CD4-positive, alpha-beta T cell (primary cell): ENCODE measurements around the gene BAX. TPM values are rescaled to one million over a fixed set of nuclear protein-coding genes. Genes with fewer than 3 reads are reported as not detected.

Experiments
- ATAC-seq: fragments of 200-7000 bp; cut with Tn5 transposase; one replicate; pipeline ENCODE4 v1.10.0; 2022; ENCODE audit warnings: mild to moderate bottlenecking; ENCODE audit not compliant: poor library complexity
- CTCF ChIA-PET: fragments of 350-600 bp; sonication (Branson Sonifier 250); formaldehyde crosslinking; loops from one replicate; lab custom pipeline; 2021; ENCODE audit warnings: antibody characterized with exemption, inconsistent platforms; lab: Charles Lee
- POLR2A ChIA-PET: fragments of 350-600 bp; sonication (Branson Sonifier 250); formaldehyde crosslinking; loops from one replicate; lab custom pipeline; 2021; ENCODE audit warnings: antibody characterized with exemption, inconsistent platforms; lab: Charles Lee
- DNase-seq, 14 experiments: peaks; one replicate each; pipeline ENCODE4 v3.0.0-alpha.2; 2013 to 2020; ENCODE audit warnings: mixed read lengths in 2 of 14
- H3K27ac ChIP-seq, 2 donors: one replicate each; pipeline versions ENCODE4 v1.5.1 to v1.7.0; 2013; ENCODE audit warnings: low read length in 2 of 2, low read depth in 1 of 2, mild to moderate bottlenecking in 1 of 2
- H3K27me3 ChIP-seq, 2 experiments: 1 replicate in 1 of 2; 2 replicates in 1 of 2; pipeline versions ENCODE4 v1.6.1 to v1.7.0; 2013; ENCODE audit warnings: low read length in 2 of 2, control low read depth in 1 of 2, mild to moderate bottlenecking in 1 of 2, moderate library complexity in 1 of 2; ENCODE audit not compliant: insufficient read depth in 2 of 2, control insufficient read depth in 1 of 2
- H3K36me3 ChIP-seq: one replicate; pipeline ENCODE4 v1.6.1; 2013; ENCODE audit warnings: low read length, control low read depth; ENCODE audit not compliant: insufficient read depth
- H3K4me1 ChIP-seq: one replicate; pipeline ENCODE4 v1.6.1; 2013; ENCODE audit warnings: low read length, control low read depth; ENCODE audit not compliant: insufficient read depth
- H3K4me3 ChIP-seq: one replicate; pipeline ENCODE4 v1.5.1; 2013; ENCODE audit warnings: mild to moderate bottlenecking, low read length, moderate library complexity
- H3K9me3 ChIP-seq, 2 experiments: 1 replicate in 1 of 2; 2 replicates in 1 of 2; pipeline versions ENCODE4 v1.6.1 to v1.7.0; 2013; ENCODE audit warnings: low read length in 2 of 2, mild to moderate bottlenecking in 2 of 2, control low read depth in 1 of 2, moderate library complexity in 1 of 2; ENCODE audit not compliant: control insufficient read depth in 1 of 2, insufficient read depth in 1 of 2
- H3K27ac Mint-ChIP-seq: one replicate; pipeline ENCODE4 v1.8.0; 2020; ENCODE audit warnings: mixed read lengths
- H3K27me3 Mint-ChIP-seq: one replicate; pipeline ENCODE4 v1.8.0; 2021; ENCODE audit warnings: mixed read lengths
- H3K36me3 Mint-ChIP-seq: one replicate; pipeline ENCODE4 v1.8.0; 2021; ENCODE audit warnings: low read depth, mixed read lengths
- H3K4me1 Mint-ChIP-seq: one replicate; pipeline ENCODE4 v1.8.0; 2021; ENCODE audit warnings: low read depth, mixed read lengths
- H3K4me3 Mint-ChIP-seq: one replicate; pipeline ENCODE4 v1.8.0; 2020; ENCODE audit warnings: mild to moderate bottlenecking, mixed read lengths
- H3K9me3 Mint-ChIP-seq: one replicate; pipeline ENCODE4 v1.8.0; 2020; ENCODE audit warnings: mixed read lengths
- intact Hi-C, 2 experiments: fragments of 100-400 bp; cut with DNase I in 1 of 2; cut with micrococcal nuclease in 1 of 2; formaldehyde crosslinking; loops; one replicate each; pipeline versions ENCODE4 v1.15.1 to v1.9.0; 2023 to 2025; cut with DNase I, micrococcal nuclease
- total RNA-seq, 174 experiments: library from RNA in 2 of 174; stranded (reverse) in 2 of 174; gene quantifications; one replicate each; pipeline ENCODE4 v1.2.3 and lab custom pipeline; 2021 to 2026
- TF ChIP-seq, protein P1 (sequence below): fragments of 200-600 bp; IDR thresholded peaks from one replicate; pipeline ENCODE4 v1.8.0; 2022; ENCODE audit warnings: antibody characterized with exemption, mild to moderate bottlenecking

BAX gene
- total RNA-seq, 2 experiments from 2014 or later, result 52.9 to 60.4 TPM

DNA sequence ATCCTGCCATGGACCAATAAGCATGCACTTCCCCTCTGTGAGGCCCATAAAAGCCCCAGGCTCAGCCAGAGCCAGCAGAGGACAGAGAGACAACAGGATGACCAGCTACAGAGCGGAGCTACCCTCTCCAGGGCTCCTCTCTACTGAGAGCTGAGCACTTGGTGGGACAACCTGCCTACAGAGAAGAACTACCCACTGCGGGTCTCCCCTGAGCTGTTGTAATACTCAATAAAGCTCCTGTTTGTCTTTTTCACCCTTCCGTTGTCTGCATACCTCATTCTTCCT, 7.5 kb upstream of the BAX start:
- ChIA-PET CTCF (no interaction called here), POLR2A (no interaction called here)
- Histone ChIP-seq H3K36me3 (no peaks in the 10 kb centered on the region), H3K27ac (no peak overlapping the region), H3K4me3 (no peak overlapping the region), H3K27me3 (no peaks in the 10 kb centered on the region), H3K9me3 (peaks cover 0 to 16% of the 10 kb centered on the region in 2 experiments), H3K4me1 (no peaks in the 10 kb centered on the region)
- H3K4me3 Mint-ChIP-seq, result no peak overlapping the region
- intact Hi-C loops, result no loop called here
- H3K36me3 Mint-ChIP-seq, result no peaks in the 10 kb centered on the region
- TF ChIP-seq, protein P1, sequence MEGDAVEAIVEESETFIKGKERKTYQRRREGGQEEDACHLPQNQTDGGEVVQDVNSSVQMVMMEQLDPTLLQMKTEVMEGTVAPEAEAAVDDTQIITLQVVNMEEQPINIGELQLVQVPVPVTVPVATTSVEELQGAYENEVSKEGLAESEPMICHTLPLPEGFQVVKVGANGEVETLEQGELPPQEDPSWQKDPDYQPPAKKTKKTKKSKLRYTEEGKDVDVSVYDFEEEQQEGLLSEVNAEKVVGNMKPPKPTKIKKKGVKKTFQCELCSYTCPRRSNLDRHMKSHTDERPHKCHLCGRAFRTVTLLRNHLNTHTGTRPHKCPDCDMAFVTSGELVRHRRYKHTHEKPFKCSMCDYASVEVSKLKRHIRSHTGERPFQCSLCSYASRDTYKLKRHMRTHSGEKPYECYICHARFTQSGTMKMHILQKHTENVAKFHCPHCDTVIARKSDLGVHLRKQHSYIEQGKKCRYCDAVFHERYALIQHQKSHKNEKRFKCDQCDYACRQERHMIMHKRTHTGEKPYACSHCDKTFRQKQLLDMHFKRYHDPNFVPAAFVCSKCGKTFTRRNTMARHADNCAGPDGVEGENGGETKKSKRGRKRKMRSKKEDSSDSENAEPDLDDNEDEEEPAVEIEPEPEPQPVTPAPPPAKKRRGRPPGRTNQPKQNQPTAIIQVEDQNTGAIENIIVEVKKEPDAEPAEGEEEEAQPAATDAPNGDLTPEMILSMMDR, result no peak
- no peak for DNase-seq
- H3K9me3 Mint-ChIP-seq, result no peaks in the 10 kb centered on the region
- no peak for ATAC-seq
- H3K27me3 Mint-ChIP-seq, result no peaks in the 10 kb centered on the region
- H3K4me1 Mint-ChIP-seq, result no peaks in the 10 kb centered on the region
- H3K27ac Mint-ChIP-seq, result no peak overlapping the region

DNA sequence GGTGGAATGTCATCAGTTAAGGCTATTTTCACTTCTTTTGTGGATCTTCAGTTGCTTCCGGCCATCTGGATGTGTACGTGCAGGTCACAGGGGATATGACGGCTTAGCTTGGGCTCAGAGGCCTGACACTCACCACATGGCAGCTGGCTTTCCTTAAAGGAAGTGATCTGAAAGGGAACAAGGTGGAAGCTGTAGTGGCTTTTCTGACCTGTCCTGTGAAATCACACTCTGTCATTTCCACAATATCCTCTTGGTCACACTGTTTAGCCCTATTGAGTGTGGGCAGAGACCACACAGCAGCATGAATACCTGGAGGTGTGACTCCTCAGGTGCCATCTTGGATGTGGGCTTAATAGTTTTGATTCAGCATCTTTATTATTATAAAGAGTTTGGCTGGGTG, 4.5 kb upstream of the BAX start:
- peaks cover 8% of the 10 kb centered on the region for H3K4me1 ChIP-seq
- no peak for DNase-seq
- ChIA-PET CTCF (no interaction called here), POLR2A (no interaction called here)
- Mint-ChIP-seq H3K27ac (no peak overlapping the region), H3K36me3 (no peaks in the 10 kb centered on the region), H3K9me3 (no peaks in the 10 kb centered on the region), H3K4me1 (peaks cover 6% of the 10 kb centered on the region), H3K27me3 (no peaks in the 10 kb centered on the region), H3K4me3 (no peak overlapping the region)
- no peak overlapping the region for H3K4me3 ChIP-seq
- TF ChIP-seq, protein P1, result no peak
- intact Hi-C loops, result no loop called here
- H3K36me3 ChIP-seq, result no peaks in the 10 kb centered on the region
- ATAC-seq, result no peak
- H3K27ac ChIP-seq, result no peak overlapping the region
- peaks cover 0 to 16% of the 10 kb centered on the region in 2 experiments for H3K9me3 ChIP-seq
- H3K27me3 ChIP-seq, result no peaks in the 10 kb centered on the region

DNA sequence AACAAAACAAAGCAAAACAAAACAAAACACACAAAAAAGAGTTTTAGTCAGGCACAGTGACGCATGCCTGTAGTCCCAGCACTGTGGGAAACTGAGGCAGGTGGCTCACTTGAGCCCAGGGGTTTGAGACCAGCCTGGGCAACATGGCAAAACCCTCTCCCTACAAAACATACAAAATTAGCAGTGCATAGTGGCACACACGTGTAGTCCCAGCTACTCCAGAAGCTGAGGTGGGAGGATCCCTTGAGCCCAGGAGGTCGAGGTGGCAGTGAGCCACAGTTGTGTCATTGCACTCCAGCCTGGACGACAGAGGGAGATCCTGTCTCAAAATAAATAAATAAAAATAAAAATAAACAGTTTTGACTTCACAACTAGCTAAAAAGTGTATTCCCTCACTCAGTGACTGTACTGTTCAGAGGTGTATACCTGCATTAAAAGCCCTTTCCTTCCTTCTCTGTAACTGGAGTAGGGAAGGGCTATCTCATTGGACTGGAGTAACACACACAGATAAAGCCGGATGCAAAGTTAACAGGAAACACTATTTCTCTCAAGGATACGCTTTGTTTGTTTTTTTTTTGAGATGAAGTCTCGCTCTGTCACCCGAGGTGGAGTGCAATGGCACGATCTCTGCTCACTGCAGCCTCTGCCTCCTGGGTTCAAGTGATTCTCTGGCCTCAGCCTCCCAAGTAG, 3.7 kb upstream of the BAX start:
- Mint-ChIP-seq H3K4me3 (no peak overlapping the region), H3K36me3 (no peaks in the 10 kb centered on the region), H3K9me3 (no peaks in the 10 kb centered on the region), H3K27me3 (no peaks in the 10 kb centered on the region), H3K27ac (no peak overlapping the region), H3K4me1 (peaks cover 14% of the 10 kb centered on the region)
- no peaks in the 10 kb centered on the region for H3K36me3 ChIP-seq
- no peak overlapping the region for H3K4me3 ChIP-seq
- intact Hi-C loops, result no loop called here
- ATAC-seq (no peak), DNase-seq (no peak)
- CTCF ChIA-PET, result no interaction called here
- no peaks in the 10 kb centered on the region for H3K27me3 ChIP-seq
- H3K9me3 ChIP-seq, result peaks cover 0 to 16% of the 10 kb centered on the region in 2 experiments
- H3K27ac ChIP-seq, result no peak overlapping the region
- peaks cover 16% of the 10 kb centered on the region for H3K4me1 ChIP-seq
- POLR2A ChIA-PET, result interaction anchor here (1.0 kb wide), 1 partner anchor 15 kb away, joined by 3 read pairs; the partner anchor contains the start of gene FTL
- TF ChIP-seq, protein P1, result no peak
